ENCODE measurements around the gene TCN2.

Gene TCN2

DNA sequence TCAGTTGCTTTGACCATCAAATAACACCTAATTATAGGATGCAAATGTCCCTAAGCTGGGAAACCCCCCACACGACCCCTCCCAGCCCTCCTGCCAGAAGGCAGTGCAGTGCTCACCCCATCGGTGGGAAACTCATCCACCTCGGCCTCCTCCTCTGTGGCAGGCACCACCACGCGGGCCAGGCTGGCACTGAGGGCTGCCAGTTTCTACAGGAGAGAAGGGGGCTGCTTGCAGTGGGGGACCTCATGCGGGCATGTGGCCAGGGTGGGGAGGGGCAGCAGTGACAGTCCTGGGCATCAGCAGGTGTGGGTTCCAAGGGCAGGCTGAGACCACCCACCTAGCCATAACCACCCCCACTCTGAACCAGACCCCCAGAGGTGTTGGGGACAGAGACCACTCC is 26.1 kb upstream of the TCN2 start:
- H3K4me3 ChIP-seq (ENCODE audit: low read length) = no peak overlapping the region
- TF ChIP-seq, protein P1, sequence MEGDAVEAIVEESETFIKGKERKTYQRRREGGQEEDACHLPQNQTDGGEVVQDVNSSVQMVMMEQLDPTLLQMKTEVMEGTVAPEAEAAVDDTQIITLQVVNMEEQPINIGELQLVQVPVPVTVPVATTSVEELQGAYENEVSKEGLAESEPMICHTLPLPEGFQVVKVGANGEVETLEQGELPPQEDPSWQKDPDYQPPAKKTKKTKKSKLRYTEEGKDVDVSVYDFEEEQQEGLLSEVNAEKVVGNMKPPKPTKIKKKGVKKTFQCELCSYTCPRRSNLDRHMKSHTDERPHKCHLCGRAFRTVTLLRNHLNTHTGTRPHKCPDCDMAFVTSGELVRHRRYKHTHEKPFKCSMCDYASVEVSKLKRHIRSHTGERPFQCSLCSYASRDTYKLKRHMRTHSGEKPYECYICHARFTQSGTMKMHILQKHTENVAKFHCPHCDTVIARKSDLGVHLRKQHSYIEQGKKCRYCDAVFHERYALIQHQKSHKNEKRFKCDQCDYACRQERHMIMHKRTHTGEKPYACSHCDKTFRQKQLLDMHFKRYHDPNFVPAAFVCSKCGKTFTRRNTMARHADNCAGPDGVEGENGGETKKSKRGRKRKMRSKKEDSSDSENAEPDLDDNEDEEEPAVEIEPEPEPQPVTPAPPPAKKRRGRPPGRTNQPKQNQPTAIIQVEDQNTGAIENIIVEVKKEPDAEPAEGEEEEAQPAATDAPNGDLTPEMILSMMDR (IDR thresholded peaks at IDR 0.05; ENCODE audit: insufficient read depth, low read depth, low read length, missing control alignments) = no peak
- no peak for DNase-seq (ENCODE audit: low read depth)

DNA sequence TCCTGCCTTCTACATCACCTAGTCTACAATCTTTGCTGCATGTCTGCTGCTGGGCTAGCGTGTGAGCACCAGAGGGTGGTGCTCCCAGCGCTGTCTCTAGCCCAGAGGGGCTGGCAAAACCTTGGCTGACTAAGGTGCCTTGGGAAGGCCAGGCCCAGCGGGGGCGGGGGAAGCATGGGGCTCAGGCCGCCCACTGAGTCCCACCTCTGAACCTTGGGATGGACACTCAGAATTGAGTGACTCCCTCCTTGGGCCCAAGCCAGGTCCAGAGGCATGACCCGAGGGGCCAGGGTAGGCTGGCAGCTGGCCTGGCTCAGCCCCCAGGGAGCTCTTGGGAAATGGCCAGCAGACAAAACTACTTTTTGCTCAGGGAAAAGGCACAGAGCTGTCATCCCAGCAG is 24.9 kb upstream of the TCN2 start:
- DNase-seq (ENCODE audit: low read depth) = no peak
- no peak overlapping the region for H3K4me3 ChIP-seq (ENCODE audit: low read length)
- TF ChIP-seq, protein P1 (IDR thresholded peaks at IDR 0.05; ENCODE audit: insufficient read depth, low read depth, low read length, missing control alignments) = no peak

DNA sequence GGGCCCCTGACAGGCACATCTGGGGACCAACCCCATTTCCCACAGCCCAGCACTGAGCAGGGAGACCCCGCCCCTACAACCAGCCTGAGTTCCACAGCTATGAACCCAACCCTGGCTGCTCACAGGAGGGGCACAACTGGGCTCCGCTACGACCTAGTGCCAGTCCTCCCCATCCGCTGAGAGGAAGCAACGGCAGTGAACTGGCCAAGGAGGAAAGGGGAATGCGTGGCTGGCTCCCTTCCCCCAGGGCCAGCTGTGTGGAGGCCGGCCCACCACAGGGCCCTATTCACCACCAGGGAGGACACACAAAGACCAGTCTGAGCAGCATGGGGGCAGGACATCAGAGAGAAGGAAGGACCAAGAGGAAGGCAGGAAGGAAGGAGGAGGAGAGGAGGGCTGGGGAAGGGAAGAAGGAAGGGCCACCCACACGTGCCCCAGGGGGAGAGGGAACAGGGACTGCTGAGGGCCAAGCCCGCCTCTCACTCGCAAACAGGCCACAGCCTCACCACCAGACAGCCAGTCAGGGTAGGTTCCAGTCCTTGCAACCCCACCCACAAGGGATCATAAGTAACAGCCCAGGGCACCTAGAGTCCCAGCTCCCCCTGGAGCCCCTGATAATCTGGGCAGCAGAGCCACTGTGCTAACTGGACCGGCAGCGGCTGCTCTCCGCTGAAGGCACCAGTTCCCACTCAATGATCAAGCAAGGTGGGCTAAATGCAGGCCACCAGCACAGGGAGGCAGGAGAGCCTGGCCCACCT is 24.0 kb upstream of the TCN2 start:
- DNase-seq (ENCODE audit: low read depth) = no peak
- TF ChIP-seq, protein P1 (IDR thresholded peaks at IDR 0.05; ENCODE audit: insufficient read depth, low read depth, low read length, missing control alignments) = no peak
- no peak overlapping the region for H3K4me3 ChIP-seq (ENCODE audit: low read length)

DNA sequence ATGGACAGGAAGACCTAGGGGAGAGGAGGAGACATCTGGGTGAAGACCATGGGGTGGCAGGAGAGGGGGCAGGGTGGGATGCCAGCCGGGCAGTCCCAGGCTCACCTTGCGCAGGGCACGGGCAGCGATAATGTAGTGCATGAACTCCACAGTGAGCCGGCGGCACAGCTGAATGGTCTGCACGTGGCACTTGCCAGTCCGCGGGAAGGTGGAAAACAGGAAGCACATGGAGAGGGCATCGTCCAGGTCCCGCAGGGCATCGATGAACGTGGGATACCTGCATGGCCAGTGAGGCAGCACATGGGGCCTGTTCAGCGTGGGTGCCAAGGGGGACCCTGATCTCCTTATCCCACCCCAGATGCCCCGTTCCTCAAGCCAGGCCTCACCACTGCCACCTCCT is 22.5 kb upstream of the TCN2 start:
- TF ChIP-seq, protein P1 (IDR thresholded peaks at IDR 0.05; ENCODE audit: insufficient read depth, low read depth, low read length, missing control alignments) = no peak
- no peak for DNase-seq (ENCODE audit: low read depth)
- H3K4me3 ChIP-seq (ENCODE audit: low read length) = no peak overlapping the region

DNA sequence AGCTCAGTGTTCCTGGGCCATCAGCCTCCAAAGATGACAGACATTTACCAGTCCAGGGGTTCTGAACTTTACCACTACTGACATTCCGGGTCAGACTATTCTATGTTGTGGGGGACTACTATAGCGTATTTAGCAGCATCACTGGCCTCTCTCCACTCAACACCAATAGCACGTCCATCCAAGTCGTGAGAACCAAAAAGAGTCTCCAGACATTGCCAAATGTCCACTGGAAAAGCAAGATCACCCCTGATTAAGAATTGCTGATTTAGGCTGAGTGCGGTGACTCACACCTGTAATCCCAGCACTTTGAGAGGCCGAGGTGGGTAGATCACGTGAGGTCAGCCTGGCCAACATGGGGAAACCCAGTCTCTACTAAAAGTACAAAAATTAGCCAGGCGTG is 20.6 kb upstream of the TCN2 start:
- no peak for DNase-seq (ENCODE audit: low read depth)
- H3K4me3 ChIP-seq (ENCODE audit: low read length) = no peak overlapping the region
- TF ChIP-seq, protein P1 (IDR thresholded peaks at IDR 0.05; ENCODE audit: insufficient read depth, low read depth, low read length, missing control alignments) = no peak

DNA sequence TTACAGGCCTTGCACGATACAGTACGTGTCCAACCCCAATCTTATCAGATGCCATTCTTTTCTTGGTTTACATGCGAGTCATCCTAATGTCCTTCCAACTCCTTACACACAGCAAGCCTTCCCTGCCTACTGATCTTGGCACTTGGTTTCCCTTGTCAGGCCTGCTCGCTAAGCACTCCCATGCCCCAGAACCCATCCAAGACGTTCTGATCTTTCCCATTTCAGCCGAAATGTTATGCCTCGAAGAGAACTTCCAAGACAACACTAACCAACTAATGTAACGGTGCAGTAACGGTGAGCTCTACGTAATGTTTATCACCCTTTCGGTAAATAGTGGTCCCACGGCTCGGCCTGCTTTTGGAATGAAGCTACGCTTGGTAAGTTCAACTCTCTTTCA is 15.8 kb upstream of the TCN2 start:
- TF ChIP-seq, protein P1 (IDR thresholded peaks at IDR 0.05; ENCODE audit: insufficient read depth, low read depth, low read length, missing control alignments) = no peak
- H3K4me3 ChIP-seq (ENCODE audit: low read length) = peak overlapping the region; percentile 72
- DNase-seq (ENCODE audit: low read depth) = peak; percentile 24

All from epithelial cell of esophagus (primary cell).